Pancreas (tissue), 10 donors: ENCODE data around the gene KRT15. TPM values are rescaled to one million over a fixed set of nuclear protein-coding genes. Genes with fewer than 3 reads are reported as not detected.
A peak's percentile ranks its signal among the peaks of the same experiment; 100 is the strongest.

ENCODE experiments used
- ATAC-seq, 4 donors: fragments of 200-7000 bp; cut with Tn5 transposase; one replicate each; pipeline versions ENCODE4 v1.8.0 to v1.9.1; 2020; ENCODE audit warnings: mild to moderate bottlenecking in 4 of 4, moderate library complexity in 4 of 4
- DNase-seq, 6 donors: peaks; one replicate each; pipeline ENCODE4 v3.0.0-alpha.2; 2020
- FAIRE-seq: peaks from 2 replicates; lab custom pipeline; 2012; peaks lifted over from hg19 to GRCh38; lab: Jason Lieb, UNC
- H3K27ac ChIP-seq, 4 donors: fragments of 200-600 bp; sonication (generic); 1 replicate in 3 of 4; 2 replicates in 1 of 4; pipeline versions ENCODE4 v1.5.0 to v1.8.0; 2020
- H3K27me3 ChIP-seq, 4 donors: fragments of 200-600 bp; one replicate each; pipeline ENCODE4 v1.8.0; 2021
- H3K36me3 ChIP-seq, 3 donors: fragments of 200-600 bp; sonication (generic) in 1 of 3; one replicate each; pipeline versions ENCODE4 v1.5.0 to v1.8.0; 2020 to 2021
- H3K4me1 ChIP-seq, 3 donors: fragments of 200-600 bp; one replicate each; pipeline ENCODE4 v1.8.0; 2021
- H3K4me3 ChIP-seq, 4 donors: fragments of 200-600 bp; sonication (generic) in 2 of 4; one replicate each; pipeline versions ENCODE4 v1.5.0 to v1.8.0; 2020 to 2021
- H3K9me3 ChIP-seq, 4 donors: fragments of 200-600 bp; one replicate each; pipeline ENCODE4 v1.8.0; 2021
- WGBS, 2 donors: extraction: QIAGEN DNeasy Blood & Tissue Kit; methylation state at CpG; one replicate each; pipeline ENCODE4 v1.1.7; 2013; 5-methylcytosine and 5-hydroxymethylcytosine counted together
- intact Hi-C, 3 donors: fragments of 100-400 bp; cut with DNase I; formaldehyde crosslinking; loops; one replicate each; pipeline versions ENCODE4 v1.11.1 to v1.14.2; 2022
- polyA plus RNA-seq, 2 donors: library from polyadenylated mRNA; stranded (reverse); fragments of 200-250 nt; gene quantifications; one replicate each; pipeline ENCODE4 v1.2.3, GENCODE V29; 2013
- total RNA-seq, 6 donors: library from RNA; stranded (reverse); fragmentation: NEBNext Ultra II Directional in 4 of 6; extraction: Animal tissue kit (Norgen Biotek cat#: 25700) in 4 of 6; gene quantifications; one replicate each; pipeline versions ENCODE4 v1.2.1 to v1.2.4, GENCODE V29; 2021 to 2023
- TF ChIP-seq, protein P1 (sequence below), 4 donors: fragments of 200-600 bp; sonication (generic) in 3 of 4; IDR thresholded peaks; one replicate each; pipeline versions ENCODE4 v1.5.0 to v1.8.0; 2021; ENCODE audit warnings: antibody characterized with exemption in 4 of 4
- donor health status: healthy with polysubstance abuse.
- donor health status: DM: no; HTN: no; CAD: no; lungs with moderate emphysema.
- donor health status: DM: no; HTN: no; CAD: no.
- donor health status: control.
- donor health status: control.
- donor health status: Bipolar disorder and iron deficiency.
- donor health status: DM: yes; HTN: yes; CAD: no.
- donor health status: DM: no; HTN: no; CAD: no.
- donor health status: DM: no; HTN: no; CAD: no.
- donor health status: DM: yes; HTN: yes; CAD: no.

KRT15 gene
- total and polyA plus RNA-seq, 8 donors: 0.20 to 1.4 (median 0.78) TPM

DNA sequence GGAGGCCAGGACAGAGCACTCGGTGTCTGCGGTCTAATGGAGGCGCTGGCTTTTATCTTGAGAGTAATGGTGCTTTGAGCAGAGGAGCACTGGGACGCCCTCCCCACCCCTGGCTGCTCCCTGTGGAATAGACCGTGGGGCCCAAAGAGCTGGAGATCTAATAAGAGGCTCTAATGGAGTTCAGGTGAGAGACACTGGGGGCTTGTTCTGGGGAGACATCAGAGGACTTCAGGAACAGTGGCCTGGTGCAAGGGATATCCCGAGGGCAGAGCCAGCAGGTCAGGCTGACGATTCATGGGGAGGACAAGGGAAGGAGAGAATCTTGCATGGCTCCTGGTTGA lies 18.9 kb upstream of the KRT15 start:
- DNase-seq (no peak), FAIRE-seq (no peak), ATAC-seq (no peak)
- H3K4me1 ChIP-seq: no peaks in the 10 kb centered on the region
- TF ChIP-seq, protein P1, sequence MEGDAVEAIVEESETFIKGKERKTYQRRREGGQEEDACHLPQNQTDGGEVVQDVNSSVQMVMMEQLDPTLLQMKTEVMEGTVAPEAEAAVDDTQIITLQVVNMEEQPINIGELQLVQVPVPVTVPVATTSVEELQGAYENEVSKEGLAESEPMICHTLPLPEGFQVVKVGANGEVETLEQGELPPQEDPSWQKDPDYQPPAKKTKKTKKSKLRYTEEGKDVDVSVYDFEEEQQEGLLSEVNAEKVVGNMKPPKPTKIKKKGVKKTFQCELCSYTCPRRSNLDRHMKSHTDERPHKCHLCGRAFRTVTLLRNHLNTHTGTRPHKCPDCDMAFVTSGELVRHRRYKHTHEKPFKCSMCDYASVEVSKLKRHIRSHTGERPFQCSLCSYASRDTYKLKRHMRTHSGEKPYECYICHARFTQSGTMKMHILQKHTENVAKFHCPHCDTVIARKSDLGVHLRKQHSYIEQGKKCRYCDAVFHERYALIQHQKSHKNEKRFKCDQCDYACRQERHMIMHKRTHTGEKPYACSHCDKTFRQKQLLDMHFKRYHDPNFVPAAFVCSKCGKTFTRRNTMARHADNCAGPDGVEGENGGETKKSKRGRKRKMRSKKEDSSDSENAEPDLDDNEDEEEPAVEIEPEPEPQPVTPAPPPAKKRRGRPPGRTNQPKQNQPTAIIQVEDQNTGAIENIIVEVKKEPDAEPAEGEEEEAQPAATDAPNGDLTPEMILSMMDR (IDR thresholded peaks at IDR 0.05): no peak
- WGBS, 2 donors: 80 to 88% methylated on average over 7 of the region's 7 CpGs
- H3K36me3 ChIP-seq: no peaks in the 10 kb centered on the region
- no peaks in the 10 kb centered on the region for H3K27me3 ChIP-seq
- intact Hi-C loops: no loop called here
- no peak overlapping the region for H3K4me3 ChIP-seq
- H3K27ac ChIP-seq: no peak overlapping the region
- H3K9me3 ChIP-seq: no peaks in the 10 kb centered on the region

DNA sequence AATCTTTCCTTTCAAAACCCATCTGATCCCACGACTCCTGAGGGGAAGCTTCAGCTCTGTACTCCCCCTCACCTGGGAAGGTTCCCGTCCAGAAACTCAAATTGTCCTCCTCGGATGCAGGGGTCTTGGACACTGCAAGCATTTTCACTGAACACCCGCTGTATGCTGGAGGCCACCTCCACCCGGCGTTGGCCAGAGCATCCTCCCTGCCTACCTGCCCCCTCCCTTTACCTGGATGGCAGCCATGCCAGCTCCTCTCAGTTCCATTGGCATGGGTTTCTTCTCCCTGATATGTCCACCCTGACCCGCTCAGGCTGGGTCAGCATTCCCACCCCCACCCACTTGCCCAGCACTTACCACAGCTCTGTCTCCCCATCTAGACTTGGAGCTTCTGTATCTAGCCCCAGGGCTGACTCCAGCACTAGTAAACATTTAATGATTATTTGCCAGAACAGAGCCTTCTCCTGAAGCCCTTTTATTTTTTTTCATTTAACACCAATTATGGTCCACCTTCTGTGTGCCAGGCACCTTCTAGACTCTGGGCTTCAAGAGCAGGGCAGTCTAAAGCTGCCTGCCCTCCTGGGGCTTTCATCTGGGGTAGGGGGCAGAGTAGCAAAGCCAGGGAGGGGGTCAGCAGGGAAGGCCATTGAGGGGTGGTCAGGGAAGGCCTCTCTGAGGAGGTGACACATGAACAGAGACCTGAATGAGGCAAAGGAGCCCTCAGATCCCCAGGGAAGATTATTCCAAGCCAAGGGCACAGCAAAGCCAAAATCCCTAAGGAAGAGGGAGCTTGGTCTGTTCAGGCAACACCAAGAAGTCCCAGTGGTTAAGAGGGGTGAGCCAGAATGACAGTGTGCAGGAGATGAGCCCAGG lies 18.3 kb upstream of the KRT15 start:
- Histone ChIP-seq H3K36me3 (no peaks in the 10 kb centered on the region), H3K9me3 (no peaks in the 10 kb centered on the region), H3K27me3 (no peaks in the 10 kb centered on the region), H3K27ac (no peak overlapping the region), H3K4me3 (no peak overlapping the region), H3K4me1 (no peaks in the 10 kb centered on the region)
- ATAC-seq (no peak), FAIRE-seq (no peak), DNase-seq (no peak)
- TF ChIP-seq, protein P1 (IDR thresholded peaks at IDR 0.05): no peak
- 66 to 80% methylated on average over 7 of the region's 7 CpGs for WGBS, 2 donors
- intact Hi-C loops: no loop called here

DNA sequence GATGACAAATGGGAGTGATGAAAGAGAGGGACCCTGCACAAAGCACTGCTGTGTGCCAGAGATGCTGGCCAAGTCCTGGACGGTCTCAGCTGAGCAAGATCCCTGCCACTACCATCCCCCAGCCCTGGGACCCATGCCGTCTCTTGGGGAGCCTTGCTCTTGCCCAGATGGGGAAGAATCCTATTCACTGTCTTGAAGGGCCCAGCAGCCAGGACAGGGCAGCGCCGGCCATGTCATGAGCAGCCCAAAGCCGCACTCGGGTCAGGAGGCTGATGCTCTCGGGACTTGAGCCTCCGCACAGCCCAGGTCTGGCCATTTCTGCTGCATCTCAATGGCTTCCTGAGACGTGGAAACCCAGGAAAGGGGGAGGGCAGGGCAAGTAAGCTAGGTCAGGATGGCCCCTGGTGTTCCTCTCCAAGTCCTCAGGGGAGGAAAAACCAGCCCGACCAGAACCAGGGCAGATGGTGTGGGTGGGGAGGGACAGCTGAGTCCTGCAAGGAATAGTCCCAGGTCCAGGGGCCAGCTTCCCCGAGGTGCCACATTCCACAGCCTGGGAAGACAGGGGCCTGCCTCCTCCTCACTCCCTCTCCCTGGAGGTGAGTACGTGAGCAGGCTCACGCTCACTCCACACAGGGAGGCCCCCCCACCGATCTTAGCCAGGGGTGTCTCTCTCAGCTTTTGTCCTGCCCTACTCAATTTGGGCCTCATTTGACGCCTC lies 17.2 kb upstream of the KRT15 start:
- Histone ChIP-seq H3K27ac (no peak overlapping the region), H3K4me1 (no peaks in the 10 kb centered on the region), H3K4me3 (no peak overlapping the region), H3K36me3 (no peaks in the 10 kb centered on the region), H3K9me3 (no peaks in the 10 kb centered on the region), H3K27me3 (no peaks in the 10 kb centered on the region)
- DNase-seq (peak in 2 of 6 donors; percentile 40 to 47), ATAC-seq (peak in 2 of 4 donors; percentile 32 to 53), FAIRE-seq (no peak)
- TF ChIP-seq, protein P1 (IDR thresholded peaks at IDR 0.05): no peak
- intact Hi-C loops: no loop called here
- 58 to 61% methylated on average over 15 of the region's 15 CpGs for WGBS, 2 donors

DNA sequence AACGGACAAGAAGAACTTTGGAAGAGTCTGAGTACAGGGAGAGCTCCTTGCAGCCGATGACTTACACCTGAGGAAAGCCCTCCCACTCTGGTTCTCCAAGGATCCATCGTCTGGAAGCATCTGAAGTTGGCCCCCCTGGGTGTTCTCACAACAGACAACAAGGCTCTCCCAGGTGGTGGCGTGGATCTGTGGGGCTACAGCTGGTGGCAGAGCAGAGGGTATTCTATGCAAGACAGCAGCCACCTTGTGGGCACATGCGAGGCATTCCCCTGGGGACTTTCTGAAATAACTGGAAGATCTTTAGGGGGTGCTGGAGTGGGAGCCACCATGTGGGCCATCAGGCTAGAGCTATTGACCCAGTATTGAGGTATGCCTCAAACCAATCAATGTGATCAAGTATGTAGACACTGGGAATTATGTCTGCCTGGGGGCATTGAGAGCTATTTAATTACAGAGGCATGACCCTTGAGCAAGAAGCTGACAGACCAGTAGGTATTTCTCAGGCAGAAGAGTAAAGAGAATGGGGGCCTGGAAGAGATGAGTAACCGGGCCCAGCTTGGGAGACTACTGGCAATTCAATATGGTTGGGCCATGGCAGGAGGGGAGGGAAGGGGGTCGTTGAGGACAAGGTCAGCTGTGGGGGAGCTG lies 16.3 kb upstream of the KRT15 start:
- TF ChIP-seq, protein P1 (IDR thresholded peaks at IDR 0.05): no peak
- H3K36me3 ChIP-seq: no peaks in the 10 kb centered on the region
- intact Hi-C loops: no loop called here
- H3K27me3 ChIP-seq: no peaks in the 10 kb centered on the region
- ATAC-seq (no peak), FAIRE-seq (no peak), DNase-seq (peak in 2 of 6 donors; percentile 9 to 28)
- no peaks in the 10 kb centered on the region for H3K4me1 ChIP-seq
- H3K4me3 ChIP-seq: no peak overlapping the region
- H3K9me3 ChIP-seq: no peaks in the 10 kb centered on the region
- no peak overlapping the region for H3K27ac ChIP-seq
- WGBS, 2 donors: 59 to 71% methylated on average over 7 of the region's 7 CpGs
